ENCODE measurements around the gene ANAPC13. TPM values are rescaled to one million over a fixed set of nuclear protein-coding genes. Genes with fewer than 3 reads are reported as not detected.

ANAPC13 gene
- total and polyA plus RNA-seq, 10 of the 15 experiments (the other 5 are each of a cell fraction or from before 2014, with no cell fraction given) = 34.9 to 139 (median 83.0) TPM

DNA sequence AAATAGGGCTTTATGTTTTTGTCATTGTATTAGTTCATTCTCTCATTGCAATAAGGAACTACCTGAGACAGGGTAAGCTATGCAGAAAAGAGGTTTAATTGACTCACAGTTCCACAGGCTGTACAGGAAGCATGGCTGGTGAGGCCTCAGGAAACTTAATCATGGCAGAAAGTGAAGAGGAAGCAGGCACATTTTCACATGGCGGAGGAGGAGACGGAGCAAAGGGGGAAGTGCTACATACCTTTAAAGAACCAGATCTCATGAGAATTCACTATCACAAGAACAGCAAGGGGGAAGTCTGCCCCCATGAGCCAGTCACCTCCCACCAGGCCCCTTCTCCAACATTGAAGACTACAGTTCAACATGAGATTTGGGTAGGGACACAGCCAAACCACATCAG, 25.7 kb upstream of the ANAPC13 start:
- no peak for DNase-seq (ENCODE audit: low read depth, low spot score)
- Histone ChIP-seq H3K9ac (ENCODE audit: control insufficient read depth, insufficient read depth, low read length) (no peak overlapping the region), H4K20me1 (ENCODE audit: control insufficient read depth, insufficient read depth) (no peaks in the 10 kb centered on the region), H3K4me3 (no peak overlapping the region), H3K4me1 (ENCODE audit: control insufficient read depth, insufficient read depth, low read length) (no peaks in the 10 kb centered on the region), H2AFZ (ENCODE audit: control insufficient read depth, low read depth, low read length) (no peak overlapping the region), H3K79me2 (ENCODE audit: control insufficient read depth, insufficient read depth, low read length) (no peaks in the 10 kb centered on the region; the same call in 1 of the 2 replicates), H3K36me3 (ENCODE audit: control insufficient read depth in 2 of 2, insufficient read depth in 2 of 2, low read length in 1 of 2) (peaks cover 2 to 10% of the 10 kb centered on the region in 2 experiments), H3K27me3 (replicated peaks in 1 of 2; ENCODE audit: control insufficient read depth in 2 of 2, insufficient read depth in 2 of 2, low read length in 1 of 2) (no peaks in the 10 kb centered on the region), H3K9me3 (replicated peaks; ENCODE audit: control insufficient read depth, insufficient read depth, low read length) (no peaks in the 10 kb centered on the region; the same call in 1 of the 3 replicates), H3K4me2 (ENCODE audit: control insufficient read depth, insufficient read depth) (no peak overlapping the region), H3K27ac (ENCODE audit: control insufficient read depth, insufficient read depth) (no peak overlapping the region)
- intact Hi-C loops (cut with micrococcal nuclease; ENCODE audit: unreplicated experiment) (no loop called here), in situ Hi-C loops (cut with MboI) (no loop called here)
- no peak for TF ChIP-seq FOS (IDR thresholded peaks at IDR 0.05; ENCODE audit: borderline replicate concordance, extremely low read depth, insufficient read length)
- TF ChIP-seq CREB1 (IDR thresholded peaks at IDR 0.05; ENCODE audit: low read depth) = no peak
- TF ChIP-seq SIX5 (IDR thresholded peaks at IDR 0.05; ENCODE audit: low read depth, low read length, severe bottlenecking) = no peak
- no peak for TF ChIP-seq JUND (IDR thresholded peaks at IDR 0.05; ENCODE audit: low read depth, low read length)
- TF ChIP-seq RAD51 (IDR thresholded peaks at IDR 0.05) = no peak
- TF ChIP-seq BRCA1 (IDR thresholded peaks at IDR 0.05; ENCODE audit: low read depth, low read length) = no peak
- no peak for ATAC-seq
- ChIA-PET CTCF (no interaction called here), POLR2A (no interaction called here), RAD21 (ENCODE audit: unreplicated experiment) (no interaction called here), SMC1A (ENCODE audit: uncharacterized antibody, unreplicated experiment) (no interaction called here)
- BruUV-seq (replicated peaks) = no TSS peak
- 100% methylated on average over 2 of the region's 2 CpGs for WGBS (ENCODE audit: insufficient coverage, insufficient replicate concordance, low lambda C conversion rate, missing lambda C conversion rate)
- peak; percentile 18 for FAIRE-seq

DNA sequence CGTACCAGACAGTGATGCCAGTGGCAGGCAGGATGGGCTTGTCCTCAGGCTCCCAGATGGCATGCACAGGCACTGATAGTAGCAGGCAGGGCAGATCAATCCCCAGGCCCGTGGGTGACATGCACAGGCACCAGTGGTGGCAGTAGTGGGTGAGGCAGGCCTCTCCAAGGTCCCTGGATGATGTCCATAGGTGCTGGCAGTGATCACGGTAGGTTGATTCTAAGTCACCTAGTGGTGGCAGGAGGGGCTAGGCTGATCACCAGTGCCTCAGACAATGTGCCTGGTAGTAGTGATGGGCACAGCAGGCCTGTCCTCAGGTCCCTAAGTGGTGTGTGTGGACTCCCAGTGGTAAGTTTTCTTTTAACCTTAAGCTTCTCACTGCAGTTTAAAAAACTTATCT, 19.7 kb upstream of the ANAPC13 start:
- RAD21 ChIA-PET (ENCODE audit: unreplicated experiment) = no interaction called here
- no peak for FAIRE-seq
- in situ Hi-C loops (cut with MboI) (no loop called here), intact Hi-C loops (cut with micrococcal nuclease; ENCODE audit: unreplicated experiment) (no loop called here)
- H3K4me1 ChIP-seq (ENCODE audit: control insufficient read depth, insufficient read depth, low read length) = no peaks in the 10 kb centered on the region
- peaks cover 0 to 6% of the 10 kb centered on the region in 2 experiments; a peak in 3 of 4 replicates for H3K36me3 ChIP-seq (ENCODE audit: control insufficient read depth in 2 of 2, insufficient read depth in 2 of 2, low read length in 1 of 2)
- no peaks in the 10 kb centered on the region for H4K20me1 ChIP-seq (ENCODE audit: control insufficient read depth, insufficient read depth)
- POLR2A ChIA-PET = no interaction called here
- no TSS peak for BruUV-seq (replicated peaks)
- DNase-seq (ENCODE audit: low read depth, low spot score) = no peak
- SMC1A ChIA-PET (ENCODE audit: uncharacterized antibody, unreplicated experiment) = no interaction called here
- 67% methylated on average over 3 of the region's 3 CpGs for WGBS (ENCODE audit: insufficient coverage, insufficient replicate concordance, low lambda C conversion rate, missing lambda C conversion rate)
- H3K27me3 ChIP-seq (replicated peaks in 1 of 2; ENCODE audit: control insufficient read depth in 2 of 2, insufficient read depth in 2 of 2, low read length in 1 of 2) = no peaks in the 10 kb centered on the region
- CTCF ChIA-PET = interaction anchor here (1.8 kb wide), 1 partner anchor 14 kb away, joined by 7 read pairs; no protein-coding TSS in a partner anchor
- H3K79me2 ChIP-seq (ENCODE audit: control insufficient read depth, insufficient read depth, low read length) = peaks cover 9% of the 10 kb centered on the region
- peaks cover 9% of the 10 kb centered on the region for H3K9me3 ChIP-seq (replicated peaks; ENCODE audit: control insufficient read depth, insufficient read depth, low read length)
- H2AFZ ChIP-seq (ENCODE audit: control insufficient read depth, low read depth, low read length) = no peak overlapping the region
- no peak overlapping the region for H3K4me2 ChIP-seq (ENCODE audit: control insufficient read depth, insufficient read depth)
- no peak; the same call in 2 of the 3 replicates for ATAC-seq
- H3K4me3 ChIP-seq = no peak overlapping the region
- H3K27ac ChIP-seq (ENCODE audit: control insufficient read depth, insufficient read depth) = no peak overlapping the region
- no peak overlapping the region for H3K9ac ChIP-seq (ENCODE audit: control insufficient read depth, insufficient read depth, low read length)
- no peak for TF ChIP-seq NBN (IDR thresholded peaks at IDR 0.05)
